WTC11 (cell line): Measurements from ENCODE around the gene MEAF6. TPM values are rescaled to one million over a fixed set of nuclear protein-coding genes. Genes with fewer than 3 reads are reported as not detected.

Experiments
- ATAC-seq: fragments of 200-7000 bp; cut with Tn5 transposase; 2 replicates; pipeline ENCODE4 v1.10.0; 2021; ENCODE audit warnings: mild to moderate bottlenecking, moderate library complexity
- CTCF ChIA-PET: fragments of 300-600 bp; sonication (Branson Sonifier 250); formaldehyde crosslinking; loops from one replicate; lab custom pipeline; 2021; ENCODE audit warnings: antibody characterized with exemption; lab: Charles Lee
- POLR2A ChIA-PET: fragments of 350-600 bp; sonication (Branson Sonifier 250); formaldehyde crosslinking; loops from one replicate; lab custom pipeline; 2021; ENCODE audit warnings: antibody characterized with exemption; lab: Charles Lee
- DNase-seq: peaks from one replicate; pipeline ENCODE4 v3.0.0; 2021; ENCODE audit warnings: low spot score
- H3K27ac Mint-ChIP-seq: 2 replicates; pipeline ENCODE4 v1.8.0; 2021; ENCODE audit warnings: mixed read lengths
- H3K27me3 Mint-ChIP-seq: 2 replicates; pipeline ENCODE4 v1.8.0; 2021; ENCODE audit warnings: low read depth, mild to moderate bottlenecking, moderate library complexity, mixed read lengths
- H3K36me3 Mint-ChIP-seq: 2 replicates; pipeline ENCODE4 v1.8.0; 2021; ENCODE audit warnings: mixed read lengths
- H3K4me1 Mint-ChIP-seq: 2 replicates; pipeline ENCODE4 v1.8.0; 2022; ENCODE audit warnings: mixed read lengths
- H3K4me3 Mint-ChIP-seq: 2 replicates; pipeline ENCODE4 v1.8.0; 2021; ENCODE audit warnings: mild to moderate bottlenecking, moderate library complexity, mixed read lengths
- H3K9me3 Mint-ChIP-seq: 2 replicates; pipeline ENCODE4 v1.8.0; 2021; ENCODE audit warnings: mixed read lengths
- HMGA2 ChIP-seq: fragments of 250-450 bp; sonication (Bioruptor Pico); IDR thresholded peaks from 2 replicates; pipeline ENCODE4 v1.4.0; 2021; ENCODE audit warnings: mild to moderate bottlenecking, moderate library complexity
- JUN ChIP-seq: sonication (generic); formaldehyde crosslinking; IDR thresholded peaks from 2 replicates; pipeline ENCODE4 v1.8.0; 2023; ENCODE audit warnings: mild to moderate bottlenecking, missing genetic modification reagents
- KAT7 ChIP-seq: sonication (generic); formaldehyde crosslinking; IDR thresholded peaks from 2 replicates; pipeline ENCODE4 v1.8.1; 2023; ENCODE audit warnings: missing genetic modification reagents, mild to moderate bottlenecking, borderline replicate concordance
- MYBL2 ChIP-seq: sonication (generic); formaldehyde crosslinking; IDR thresholded peaks from 2 replicates; pipeline ENCODE4 v1.8.1; 2023; ENCODE audit warnings: mild to moderate bottlenecking, moderate library complexity, missing genetic modification reagents
- NFATC4 ChIP-seq: fragments of 250-450 bp; sonication (Bioruptor Pico); IDR thresholded peaks from 2 replicates; pipeline ENCODE4 v1.9.0; 2021; ENCODE audit warnings: mild to moderate bottlenecking
- TP53 ChIP-seq: sonication (generic); formaldehyde crosslinking; IDR thresholded peaks from 2 replicates; pipeline ENCODE4 v1.8.1; 2023; ENCODE audit warnings: mild to moderate bottlenecking, missing genetic modification reagents
- ZNF396 ChIP-seq: fragments of 250-450 bp; sonication (Bioruptor Pico); IDR thresholded peaks from 2 replicates; pipeline ENCODE4 v1.8.0; 2021; ENCODE audit warnings: mild to moderate bottlenecking, moderate library complexity, borderline replicate concordance
- total RNA-seq: library from RNA; stranded (reverse); gene quantifications from 3 replicates; pipeline ENCODE4 v1.2.3, GENCODE V29; 2021
- TF ChIP-seq, protein P1 (sequence below): fragments of 250-450 bp; sonication (Bioruptor Pico); conservative IDR thresholded peaks from 2 replicates; pipeline ENCODE4 v1.9.0; 2021; ENCODE audit warnings: mild to moderate bottlenecking
- TF ChIP-seq, protein P2 (sequence below): sonication (generic); formaldehyde crosslinking; IDR thresholded peaks from 2 replicates; pipeline ENCODE4 v1.8.1; 2022; ENCODE audit warnings: mild to moderate bottlenecking, missing genetic modification reagents, moderate library complexity, borderline replicate concordance
- TF ChIP-seq, protein P3 (sequence below): sonication (generic); formaldehyde crosslinking; IDR thresholded peaks from 2 replicates; pipeline ENCODE4 v1.8.1; 2022; ENCODE audit warnings: low read depth, missing genetic modification reagents, borderline replicate concordance
- TF ChIP-seq, protein P4 (sequence below): fragments of 250-450 bp; sonication (Bioruptor Pico); IDR thresholded peaks from 2 replicates; pipeline ENCODE4 v1.9.0; 2021; ENCODE audit warnings: mild to moderate bottlenecking
- TF ChIP-seq, protein P5 (sequence below): sonication (generic); formaldehyde crosslinking; IDR thresholded peaks from 2 replicates; pipeline ENCODE4 v1.8.0; 2023; ENCODE audit warnings: mild to moderate bottlenecking, missing genetic modification reagents
- TF ChIP-seq, protein P6 (sequence below): sonication (generic); formaldehyde crosslinking; IDR thresholded peaks from 2 replicates; pipeline ENCODE4 v1.8.1; 2022; ENCODE audit warnings: low read depth, mild to moderate bottlenecking, moderate library complexity, missing genetic modification reagents, borderline replicate concordance
- TF ChIP-seq, protein P7 (sequence below): sonication (generic); formaldehyde crosslinking; IDR thresholded peaks from 2 replicates; pipeline ENCODE4 v1.8.0; 2022; ENCODE audit warnings: mild to moderate bottlenecking, missing genetic modification reagents
- TF ChIP-seq, protein P8 (sequence below): sonication (generic); formaldehyde crosslinking; IDR thresholded peaks from 2 replicates; pipeline ENCODE4 v1.8.1; 2022; ENCODE audit warnings: missing genetic modification reagents, borderline replicate concordance

Gene MEAF6
- total RNA-seq, 1 experiment from 2014 or later, result 37.4 TPM

DNA sequence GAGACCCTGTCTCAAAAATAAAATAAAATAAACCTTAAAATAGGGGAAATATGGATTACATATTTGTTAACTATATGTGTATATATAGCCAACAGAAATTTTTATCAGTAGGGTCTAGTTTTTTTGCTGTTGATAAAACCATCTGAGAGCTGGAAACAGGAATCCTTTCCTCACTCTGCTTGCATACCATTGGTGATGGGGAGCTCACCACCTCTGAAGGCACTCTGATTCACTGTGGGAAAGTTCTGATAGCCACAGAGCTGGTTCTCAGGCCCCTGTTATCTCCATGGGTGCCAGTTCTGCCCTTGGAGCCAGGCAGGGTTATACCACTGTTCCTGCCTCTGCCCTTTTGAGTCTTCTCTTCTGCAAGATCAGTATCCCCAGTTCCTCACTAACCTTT lies 58.0 kb downstream of the MEAF6 start (continued):
- TF ChIP-seq, protein P1, sequence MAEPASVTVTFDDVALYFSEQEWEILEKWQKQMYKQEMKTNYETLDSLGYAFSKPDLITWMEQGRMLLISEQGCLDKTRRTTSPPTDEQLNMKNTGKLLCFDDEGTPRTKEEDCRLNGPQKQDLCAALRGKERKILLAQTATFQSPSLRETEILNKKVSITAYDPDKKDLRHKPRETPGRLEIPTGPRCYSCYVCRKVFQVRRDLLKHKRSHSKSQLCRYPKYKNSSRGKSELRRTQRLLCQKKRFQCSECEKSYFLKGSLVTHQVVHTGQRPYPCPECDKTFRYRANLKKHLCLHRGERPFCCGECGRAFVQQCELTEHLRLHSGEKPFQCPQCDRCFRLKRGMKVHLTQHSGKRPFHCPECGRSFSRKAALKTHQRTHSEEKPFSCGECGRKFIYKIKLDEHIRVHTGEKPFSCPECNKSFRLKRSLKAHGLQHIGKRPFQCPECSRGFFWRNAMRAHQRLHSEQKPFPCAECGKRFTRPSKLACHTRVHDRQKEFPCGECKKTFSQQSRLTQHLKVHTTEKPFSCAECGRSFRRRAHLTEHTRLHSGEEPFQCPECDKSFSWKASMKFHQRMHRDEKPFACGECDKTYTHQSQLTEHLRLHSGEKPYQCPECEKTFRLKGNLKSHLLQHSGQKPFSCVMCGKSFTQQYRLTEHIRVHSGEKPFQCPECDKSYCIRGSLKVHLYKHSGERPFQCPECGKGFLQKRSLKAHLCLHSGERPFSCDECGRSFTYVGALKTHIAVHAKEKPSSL, result no peak
- TF ChIP-seq MYBL2 (CRISPR knock-in tag) (no peak), ZNF396 (no peak), HMGA2 (no peak), TP53 (CRISPR knock-in tag) (no peak), KAT7 (CRISPR knock-in tag) (no peak), NFATC4 (no peak)
- TF ChIP-seq, protein P2, sequence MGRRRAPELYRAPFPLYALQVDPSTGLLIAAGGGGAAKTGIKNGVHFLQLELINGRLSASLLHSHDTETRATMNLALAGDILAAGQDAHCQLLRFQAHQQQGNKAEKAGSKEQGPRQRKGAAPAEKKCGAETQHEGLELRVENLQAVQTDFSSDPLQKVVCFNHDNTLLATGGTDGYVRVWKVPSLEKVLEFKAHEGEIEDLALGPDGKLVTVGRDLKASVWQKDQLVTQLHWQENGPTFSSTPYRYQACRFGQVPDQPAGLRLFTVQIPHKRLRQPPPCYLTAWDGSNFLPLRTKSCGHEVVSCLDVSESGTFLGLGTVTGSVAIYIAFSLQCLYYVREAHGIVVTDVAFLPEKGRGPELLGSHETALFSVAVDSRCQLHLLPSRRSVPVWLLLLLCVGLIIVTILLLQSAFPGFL (CRISPR knock-in tag), result no peak
- TF ChIP-seq, protein P3, sequence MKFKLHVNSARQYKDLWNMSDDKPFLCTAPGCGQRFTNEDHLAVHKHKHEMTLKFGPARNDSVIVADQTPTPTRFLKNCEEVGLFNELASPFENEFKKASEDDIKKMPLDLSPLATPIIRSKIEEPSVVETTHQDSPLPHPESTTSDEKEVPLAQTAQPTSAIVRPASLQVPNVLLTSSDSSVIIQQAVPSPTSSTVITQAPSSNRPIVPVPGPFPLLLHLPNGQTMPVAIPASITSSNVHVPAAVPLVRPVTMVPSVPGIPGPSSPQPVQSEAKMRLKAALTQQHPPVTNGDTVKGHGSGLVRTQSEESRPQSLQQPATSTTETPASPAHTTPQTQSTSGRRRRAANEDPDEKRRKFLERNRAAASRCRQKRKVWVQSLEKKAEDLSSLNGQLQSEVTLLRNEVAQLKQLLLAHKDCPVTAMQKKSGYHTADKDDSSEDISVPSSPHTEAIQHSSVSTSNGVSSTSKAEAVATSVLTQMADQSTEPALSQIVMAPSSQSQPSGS (CRISPR knock-in tag), result no peak
- TF ChIP-seq, protein P4, sequence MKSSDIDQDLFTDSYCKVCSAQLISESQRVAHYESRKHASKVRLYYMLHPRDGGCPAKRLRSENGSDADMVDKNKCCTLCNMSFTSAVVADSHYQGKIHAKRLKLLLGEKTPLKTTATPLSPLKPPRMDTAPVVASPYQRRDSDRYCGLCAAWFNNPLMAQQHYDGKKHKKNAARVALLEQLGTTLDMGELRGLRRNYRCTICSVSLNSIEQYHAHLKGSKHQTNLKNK, result no peak
- TF ChIP-seq, protein P5, sequence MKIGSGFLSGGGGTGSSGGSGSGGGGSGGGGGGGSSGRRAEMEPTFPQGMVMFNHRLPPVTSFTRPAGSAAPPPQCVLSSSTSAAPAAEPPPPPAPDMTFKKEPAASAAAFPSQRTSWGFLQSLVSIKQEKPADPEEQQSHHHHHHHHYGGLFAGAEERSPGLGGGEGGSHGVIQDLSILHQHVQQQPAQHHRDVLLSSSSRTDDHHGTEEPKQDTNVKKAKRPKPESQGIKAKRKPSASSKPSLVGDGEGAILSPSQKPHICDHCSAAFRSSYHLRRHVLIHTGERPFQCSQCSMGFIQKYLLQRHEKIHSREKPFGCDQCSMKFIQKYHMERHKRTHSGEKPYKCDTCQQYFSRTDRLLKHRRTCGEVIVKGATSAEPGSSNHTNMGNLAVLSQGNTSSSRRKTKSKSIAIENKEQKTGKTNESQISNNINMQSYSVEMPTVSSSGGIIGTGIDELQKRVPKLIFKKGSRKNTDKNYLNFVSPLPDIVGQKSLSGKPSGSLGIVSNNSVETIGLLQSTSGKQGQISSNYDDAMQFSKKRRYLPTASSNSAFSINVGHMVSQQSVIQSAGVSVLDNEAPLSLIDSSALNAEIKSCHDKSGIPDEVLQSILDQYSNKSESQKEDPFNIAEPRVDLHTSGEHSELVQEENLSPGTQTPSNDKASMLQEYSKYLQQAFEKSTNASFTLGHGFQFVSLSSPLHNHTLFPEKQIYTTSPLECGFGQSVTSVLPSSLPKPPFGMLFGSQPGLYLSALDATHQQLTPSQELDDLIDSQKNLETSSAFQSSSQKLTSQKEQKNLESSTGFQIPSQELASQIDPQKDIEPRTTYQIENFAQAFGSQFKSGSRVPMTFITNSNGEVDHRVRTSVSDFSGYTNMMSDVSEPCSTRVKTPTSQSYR (CRISPR knock-in tag), result no peak

DNA sequence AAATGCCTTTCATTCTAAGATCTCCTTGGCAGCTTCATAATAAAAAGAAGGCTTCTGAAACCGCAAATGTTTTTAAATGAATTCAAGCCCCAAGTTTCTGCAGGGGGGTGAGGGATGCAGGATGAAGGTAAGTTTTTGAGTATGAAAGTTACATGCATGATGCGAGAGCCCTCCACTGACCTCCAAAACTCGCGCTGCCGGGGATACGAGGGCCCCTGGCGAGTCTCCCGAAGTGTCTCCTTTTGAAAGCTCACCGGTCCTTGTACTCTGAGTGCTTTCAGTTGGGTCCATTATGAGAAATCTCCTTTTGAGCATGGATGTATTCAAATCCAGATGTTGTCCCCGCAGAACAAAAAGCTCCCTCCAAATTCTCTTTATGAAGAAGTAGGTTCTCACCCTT lies 59.0 kb downstream of the MEAF6 start:
- Mint-ChIP-seq H3K27ac (no peak overlapping the region), H3K36me3 (no peaks in the 10 kb centered on the region), H3K4me1 (peaks cover 33% of the 10 kb centered on the region), H3K9me3 (no peaks in the 10 kb centered on the region), H3K27me3 (no peaks in the 10 kb centered on the region), H3K4me3 (no peak overlapping the region)
- ATAC-seq, result no peak
- TF ChIP-seq, protein P6, sequence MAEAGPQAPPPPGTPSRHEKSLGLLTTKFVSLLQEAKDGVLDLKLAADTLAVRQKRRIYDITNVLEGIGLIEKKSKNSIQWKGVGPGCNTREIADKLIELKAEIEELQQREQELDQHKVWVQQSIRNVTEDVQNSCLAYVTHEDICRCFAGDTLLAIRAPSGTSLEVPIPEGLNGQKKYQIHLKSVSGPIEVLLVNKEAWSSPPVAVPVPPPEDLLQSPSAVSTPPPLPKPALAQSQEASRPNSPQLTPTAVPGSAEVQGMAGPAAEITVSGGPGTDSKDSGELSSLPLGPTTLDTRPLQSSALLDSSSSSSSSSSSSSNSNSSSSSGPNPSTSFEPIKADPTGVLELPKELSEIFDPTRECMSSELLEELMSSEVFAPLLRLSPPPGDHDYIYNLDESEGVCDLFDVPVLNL (CRISPR knock-in tag), result no peak
- TF ChIP-seq, protein P1, result no peak
- TF ChIP-seq, protein P7, sequence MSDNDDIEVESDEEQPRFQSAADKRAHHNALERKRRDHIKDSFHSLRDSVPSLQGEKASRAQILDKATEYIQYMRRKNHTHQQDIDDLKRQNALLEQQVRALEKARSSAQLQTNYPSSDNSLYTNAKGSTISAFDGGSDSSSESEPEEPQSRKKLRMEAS, result no peak
- TF ChIP-seq JUN (CRISPR knock-in tag) (no peak), HMGA2 (no peak), TP53 (CRISPR knock-in tag) (no peak)
- TF ChIP-seq, protein P8, sequence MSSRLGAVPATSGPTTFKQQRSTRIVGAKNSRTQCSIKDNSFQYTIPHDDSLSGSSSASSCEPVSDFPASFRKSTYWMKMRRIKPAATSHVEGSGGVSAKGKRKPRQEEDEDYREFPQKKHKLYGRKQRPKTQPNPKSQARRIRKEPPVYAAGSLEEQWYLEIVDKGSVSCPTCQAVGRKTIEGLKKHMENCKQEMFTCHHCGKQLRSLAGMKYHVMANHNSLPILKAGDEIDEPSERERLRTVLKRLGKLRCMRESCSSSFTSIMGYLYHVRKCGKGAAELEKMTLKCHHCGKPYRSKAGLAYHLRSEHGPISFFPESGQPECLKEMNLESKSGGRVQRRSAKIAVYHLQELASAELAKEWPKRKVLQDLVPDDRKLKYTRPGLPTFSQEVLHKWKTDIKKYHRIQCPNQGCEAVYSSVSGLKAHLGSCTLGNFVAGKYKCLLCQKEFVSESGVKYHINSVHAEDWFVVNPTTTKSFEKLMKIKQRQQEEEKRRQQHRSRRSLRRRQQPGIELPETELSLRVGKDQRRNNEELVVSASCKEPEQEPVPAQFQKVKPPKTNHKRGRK (CRISPR knock-in tag), result no peak
- CTCF ChIA-PET, result interaction anchor here (0.9 to 14.1 kb wide), 11 partner anchors 10 to 404 kb away, joined by 3 to 279 read pairs (median 5); partner anchors contain the start of gene MEAF6
- no peak for DNase-seq
- POLR2A ChIA-PET, result no interaction called here
